Measurements from ENCODE around the gene NTRK2. TPM values are rescaled to one million over a fixed set of nuclear protein-coding genes. Genes with fewer than 3 reads are reported as not detected.

The NTRK2 gene
- total RNA-seq, 2 experiments from 2014 or later = 0.45 to 0.65 TPM

DNA sequence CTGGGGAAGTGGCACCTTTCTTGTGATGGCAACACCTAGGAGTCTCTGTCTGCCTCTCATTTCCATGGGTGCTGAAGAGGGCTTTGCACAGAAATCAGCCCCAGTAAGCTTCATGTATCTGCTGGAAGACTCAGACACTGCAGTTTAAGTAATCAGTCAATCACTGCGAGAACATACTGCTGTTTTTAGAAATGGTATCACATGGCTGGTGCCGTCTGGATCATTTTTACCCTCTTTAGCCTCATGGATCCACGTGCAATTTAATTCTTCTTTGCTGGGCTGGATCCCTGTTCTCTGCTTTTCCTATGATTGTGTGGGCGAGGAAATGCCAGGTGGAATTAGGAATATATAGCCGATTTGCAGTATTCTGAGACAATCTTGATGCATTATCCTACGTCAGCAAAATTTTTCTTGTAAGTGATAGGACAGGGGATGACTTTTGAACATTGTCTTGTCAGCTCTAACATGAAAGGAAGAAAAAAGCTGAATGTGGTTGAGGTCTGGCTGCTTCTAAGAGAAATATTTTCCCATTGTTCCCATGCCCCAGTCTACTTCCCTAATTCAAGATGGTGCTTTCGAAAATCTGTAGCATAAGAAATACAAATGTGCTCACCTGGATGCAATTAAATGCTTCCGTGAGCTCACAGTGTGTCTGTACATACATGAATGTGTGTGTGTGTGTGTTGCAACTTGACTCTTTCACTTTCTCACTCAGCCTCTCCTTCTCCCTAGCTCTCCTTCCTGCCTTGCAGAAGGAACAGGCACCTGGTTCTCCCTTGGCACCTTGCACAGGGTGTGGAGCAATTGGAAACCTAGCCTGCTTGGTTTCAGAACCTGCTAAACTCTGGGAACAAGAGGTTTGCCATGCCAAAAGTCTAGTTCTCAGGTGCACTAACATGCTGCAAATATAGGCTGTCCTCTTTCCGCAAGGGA is 281.6 kb downstream of the NTRK2 start:
- ChIA-PET CTCF (interaction anchor here (1.2 kb wide), 1 partner anchor 17 kb away, joined by 3 read pairs; no protein-coding TSS in a partner anchor), POLR2A (no interaction called here)
- no peak overlapping the region for H3K4me3 Mint-ChIP-seq
- no peak overlapping the region for H3K27ac Mint-ChIP-seq
- H3K4me1 Mint-ChIP-seq (ENCODE audit: low read depth) = no peaks in the 10 kb centered on the region
- no peaks in the 10 kb centered on the region for H3K36me3 Mint-ChIP-seq
- peaks cover 10% of the 10 kb centered on the region for H3K27me3 Mint-ChIP-seq
- no peaks in the 10 kb centered on the region for H3K9me3 Mint-ChIP-seq
- intact Hi-C loops (cut with micrococcal nuclease) = loop anchor here (5.0 kb wide), 1 partner anchor 554 kb away; no protein-coding TSS in a partner anchor
- no peak for DNase-seq

DNA sequence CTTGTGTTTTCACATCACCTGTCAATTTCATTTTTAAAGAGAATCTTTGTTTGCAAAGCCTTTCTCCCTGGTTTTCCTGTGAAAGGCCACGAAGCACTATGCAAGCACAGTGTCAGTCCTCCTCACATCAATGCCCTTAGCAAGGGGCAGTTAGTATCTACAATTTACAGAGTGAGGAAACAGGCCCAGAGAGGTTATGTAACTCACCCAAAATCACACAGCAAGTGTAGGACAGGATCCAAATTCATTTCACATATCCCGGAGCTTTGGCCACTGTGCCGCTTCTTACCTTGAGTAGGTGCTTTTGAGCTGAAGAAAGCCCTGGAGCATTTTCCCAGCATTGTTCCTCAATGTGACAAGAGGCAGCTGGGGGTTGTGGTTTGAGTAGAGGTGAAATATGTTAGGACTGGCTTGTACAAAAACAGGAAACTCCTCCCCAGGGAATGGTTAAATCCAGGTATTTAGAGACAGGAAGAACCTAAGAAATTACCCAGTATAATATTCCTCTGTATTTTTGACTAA is 283.8 kb downstream of the NTRK2 start:
- no peak for DNase-seq

DNA sequence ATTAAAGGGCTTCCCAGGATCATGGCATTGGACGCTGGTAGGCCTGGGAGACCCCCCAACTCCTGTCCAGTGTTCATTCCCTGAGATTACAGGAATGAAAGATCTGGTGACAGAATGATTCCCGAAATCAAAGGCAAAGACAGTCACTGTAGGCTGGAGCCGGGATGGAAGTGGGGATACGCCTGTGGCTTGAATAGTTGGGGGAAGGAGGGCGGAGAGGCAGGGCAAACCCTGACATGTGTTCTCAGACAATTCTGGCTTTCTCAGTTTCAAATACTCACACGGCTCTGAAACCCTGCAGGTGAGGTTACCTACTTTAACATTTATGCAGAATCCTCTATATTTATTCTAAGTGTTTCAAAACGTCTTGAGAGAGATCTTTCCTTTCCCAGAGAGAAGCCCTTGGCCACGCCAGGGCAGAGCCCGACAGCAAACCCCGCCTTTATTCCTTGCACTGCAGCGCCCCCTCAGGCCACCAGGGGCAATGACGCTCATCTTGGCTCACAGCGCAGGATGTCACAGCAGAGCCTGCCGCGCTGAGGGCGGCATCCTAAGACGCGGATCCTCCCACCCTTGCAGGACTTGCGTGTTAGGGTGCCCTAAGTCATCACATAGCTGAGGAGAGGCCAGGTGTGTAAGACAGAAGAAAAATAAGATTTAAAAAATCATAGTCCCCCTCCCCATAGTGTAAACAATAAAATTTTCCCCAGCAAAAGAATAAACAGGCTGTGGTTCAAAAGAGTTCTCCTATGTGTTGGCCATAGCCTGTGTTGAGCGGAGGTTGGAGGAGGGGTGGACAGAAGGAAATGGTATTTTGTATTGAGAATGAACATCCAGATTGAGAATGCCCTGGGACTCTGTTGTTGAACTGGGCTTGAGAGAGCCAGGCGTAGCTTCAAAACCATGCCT is 284.5 kb downstream of the NTRK2 start:
- no peaks in the 10 kb centered on the region for H3K4me1 Mint-ChIP-seq (ENCODE audit: low read depth)
- H3K27ac Mint-ChIP-seq = no peak overlapping the region
- no peaks in the 10 kb centered on the region for H3K36me3 Mint-ChIP-seq
- no peaks in the 10 kb centered on the region for H3K9me3 Mint-ChIP-seq
- H3K27me3 Mint-ChIP-seq = peaks cover 10% of the 10 kb centered on the region
- DNase-seq = peak; percentile 70
- ChIA-PET POLR2A (no interaction called here), CTCF (interaction anchor here (0.9 kb wide), 1 partner anchor 256 kb away, joined by 3 read pairs; no protein-coding TSS in a partner anchor)
- no peak overlapping the region for H3K4me3 Mint-ChIP-seq
- intact Hi-C loops (cut with micrococcal nuclease) = loop anchor here (1.0 to 5.0 kb wide), 2 partner anchors 257 to 557 kb away; no protein-coding TSS in a partner anchor

More for the DNA sequence above, 283.8 kb downstream of the NTRK2 start:
- POLR2A ChIA-PET = no interaction called here
- CTCF ChIA-PET = no interaction called here
- Mint-ChIP-seq H3K27ac (no peak overlapping the region), H3K27me3 (peaks cover 12% of the 10 kb centered on the region), H3K4me1 (ENCODE audit: low read depth) (no peaks in the 10 kb centered on the region), H3K9me3 (no peaks in the 10 kb centered on the region), H3K36me3 (no peaks in the 10 kb centered on the region), H3K4me3 (no peak overlapping the region)
- intact Hi-C loops (cut with micrococcal nuclease) = loop anchor here (5.0 kb wide), 1 partner anchor 556 kb away; no protein-coding TSS in a partner anchor

GRCh38 chr9:84955155-84955554 is 285.6 kb downstream of the NTRK2 start:
- Mint-ChIP-seq H3K4me3 (no peak overlapping the region), H3K9me3 (no peaks in the 10 kb centered on the region), H3K36me3 (no peaks in the 10 kb centered on the region), H3K27ac (no peak overlapping the region), H3K4me1 (ENCODE audit: low read depth) (no peaks in the 10 kb centered on the region), H3K27me3 (peaks cover 10% of the 10 kb centered on the region)
- intact Hi-C loops (cut with micrococcal nuclease) = no loop called here
- DNase-seq = no peak
- ChIA-PET POLR2A (no interaction called here), CTCF (interaction anchor here (0.9 kb wide), 1 partner anchor 257 kb away, joined by 3 read pairs; no protein-coding TSS in a partner anchor)

DNA sequence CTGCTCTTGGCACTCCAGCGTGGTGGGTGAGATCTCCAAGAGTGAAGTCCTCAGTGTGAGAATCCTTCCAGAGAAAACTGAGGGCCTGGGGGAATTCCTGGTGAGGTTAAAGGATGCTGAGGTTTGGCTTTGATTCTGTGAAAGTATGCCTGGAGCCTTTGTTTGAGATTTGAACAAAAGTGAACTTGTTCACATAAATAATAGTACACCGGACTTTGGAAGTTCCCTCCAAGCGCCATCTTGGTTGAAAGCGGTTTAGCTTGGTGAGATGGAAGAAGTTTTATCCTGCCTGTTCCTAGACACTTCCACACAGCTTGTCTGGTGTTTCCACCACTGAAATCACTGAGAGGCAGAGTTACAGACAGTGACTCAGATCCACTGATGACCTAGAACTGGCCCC is 286.4 kb downstream of the NTRK2 start:
- Mint-ChIP-seq H3K9me3 (no peaks in the 10 kb centered on the region), H3K4me3 (no peak overlapping the region), H3K4me1 (ENCODE audit: low read depth) (no peaks in the 10 kb centered on the region), H3K27me3 (peaks cover 10% of the 10 kb centered on the region), H3K36me3 (no peaks in the 10 kb centered on the region), H3K27ac (no peak overlapping the region)
- DNase-seq = no peak
- ChIA-PET CTCF (no interaction called here), POLR2A (no interaction called here)
- intact Hi-C loops (cut with micrococcal nuclease) = no loop called here

DNA sequence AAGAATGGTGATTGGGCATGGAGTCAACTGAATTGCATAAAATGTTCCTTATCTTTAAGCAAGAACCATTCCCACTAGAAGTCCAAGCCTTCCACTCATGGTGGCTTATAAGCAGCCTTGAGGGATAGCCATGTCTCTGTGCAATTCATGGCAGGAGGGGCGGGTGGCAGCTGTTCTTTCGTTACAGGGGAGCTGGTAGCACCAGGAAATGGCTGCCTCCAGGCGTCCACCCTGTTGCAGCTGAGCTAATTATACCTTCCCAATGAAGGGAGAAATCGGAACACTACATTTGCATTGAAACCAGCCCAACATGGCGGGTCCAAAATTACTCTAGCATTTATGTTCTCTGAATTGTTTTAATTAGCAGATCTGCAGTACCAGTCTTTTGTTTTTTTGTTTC is 289.8 kb downstream of the NTRK2 start:
- intact Hi-C loops (cut with micrococcal nuclease) = no loop called here
- ChIA-PET POLR2A (no interaction called here), CTCF (no interaction called here)
- no peak for DNase-seq
- H3K4me1 Mint-ChIP-seq (ENCODE audit: low read depth) = no peaks in the 10 kb centered on the region
- H3K27me3 Mint-ChIP-seq = peaks cover 6% of the 10 kb centered on the region
- H3K9me3 Mint-ChIP-seq = no peaks in the 10 kb centered on the region
- no peaks in the 10 kb centered on the region for H3K36me3 Mint-ChIP-seq
- H3K4me3 Mint-ChIP-seq = no peak overlapping the region
- no peak overlapping the region for H3K27ac Mint-ChIP-seq

- no peak overlapping the region for H3K27ac Mint-ChIP-seq
These were observed 297.6 kb downstream of the NTRK2 start for GRCh38 chr9:84966876-84967830.

GRCh38 chr9:84969084-84969483 is 299.6 kb downstream of the NTRK2 start:
- no peak overlapping the region for H3K27ac Mint-ChIP-seq
- CTCF ChIA-PET = no interaction called here
- no peak overlapping the region for H3K4me3 Mint-ChIP-seq
- intact Hi-C loops (cut with micrococcal nuclease) = no loop called here
- H3K27me3 Mint-ChIP-seq = peaks cover 3% of the 10 kb centered on the region
- DNase-seq = no peak
- POLR2A ChIA-PET = no interaction called here
- no peaks in the 10 kb centered on the region for H3K36me3 Mint-ChIP-seq
- no peaks in the 10 kb centered on the region for H3K9me3 Mint-ChIP-seq
- H3K4me1 Mint-ChIP-seq (ENCODE audit: low read depth) = no peaks in the 10 kb centered on the region

More at GRCh38 chr9:84966876-84967830, 297.6 kb downstream of the NTRK2 start:
- Mint-ChIP-seq H3K36me3 (no peaks in the 10 kb centered on the region), H3K4me3 (no peak overlapping the region), H3K9me3 (no peaks in the 10 kb centered on the region), H3K4me1 (ENCODE audit: low read depth) (no peaks in the 10 kb centered on the region), H3K27me3 (peaks cover 2% of the 10 kb centered on the region)
- ChIA-PET CTCF (interaction anchor here (1.3 kb wide), 1 partner anchor 15 kb away, joined by 3 read pairs; no protein-coding TSS in a partner anchor), POLR2A (no interaction called here)
- no peak for DNase-seq
- intact Hi-C loops (cut with micrococcal nuclease) = no loop called here

DNA sequence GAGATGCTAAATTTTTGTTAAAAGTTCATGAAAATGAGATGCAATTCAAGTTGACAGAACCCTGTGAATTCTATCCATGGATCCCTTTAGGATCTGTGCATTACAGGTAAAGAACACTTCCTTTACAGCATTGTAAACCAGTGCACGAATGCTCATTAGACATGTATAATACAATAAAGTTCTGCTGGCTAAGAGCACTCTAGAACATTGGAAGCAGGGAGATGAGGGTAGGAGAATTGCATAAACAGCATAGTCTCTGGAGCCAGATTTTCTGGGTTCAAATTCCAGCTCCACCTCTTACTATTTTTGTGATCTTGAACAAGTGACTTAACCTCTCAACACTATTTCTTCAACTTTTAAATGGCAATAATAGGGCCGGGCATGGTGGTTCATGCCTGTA is 300.2 kb downstream of the NTRK2 start:
- CTCF ChIA-PET = no interaction called here
- Mint-ChIP-seq H3K9me3 (no peaks in the 10 kb centered on the region), H3K4me3 (no peak overlapping the region), H3K36me3 (no peaks in the 10 kb centered on the region), H3K4me1 (ENCODE audit: low read depth) (no peaks in the 10 kb centered on the region), H3K27ac (no peak overlapping the region), H3K27me3 (peaks cover 3% of the 10 kb centered on the region)
- intact Hi-C loops (cut with micrococcal nuclease) = no loop called here
- POLR2A ChIA-PET = no interaction called here
- no peak for DNase-seq

GRCh38 chr9:84970432-84970831 is 300.9 kb downstream of the NTRK2 start:
- intact Hi-C loops (cut with micrococcal nuclease) = no loop called here
- H3K4me3 Mint-ChIP-seq = no peak overlapping the region
- H3K27ac Mint-ChIP-seq = no peak overlapping the region
- no peaks in the 10 kb centered on the region for H3K36me3 Mint-ChIP-seq
- H3K27me3 Mint-ChIP-seq = peaks cover 3% of the 10 kb centered on the region
- H3K4me1 Mint-ChIP-seq (ENCODE audit: low read depth) = no peaks in the 10 kb centered on the region
- DNase-seq = no peak
- POLR2A ChIA-PET = no interaction called here
- no peaks in the 10 kb centered on the region for H3K9me3 Mint-ChIP-seq
- CTCF ChIA-PET = no interaction called here

DNA sequence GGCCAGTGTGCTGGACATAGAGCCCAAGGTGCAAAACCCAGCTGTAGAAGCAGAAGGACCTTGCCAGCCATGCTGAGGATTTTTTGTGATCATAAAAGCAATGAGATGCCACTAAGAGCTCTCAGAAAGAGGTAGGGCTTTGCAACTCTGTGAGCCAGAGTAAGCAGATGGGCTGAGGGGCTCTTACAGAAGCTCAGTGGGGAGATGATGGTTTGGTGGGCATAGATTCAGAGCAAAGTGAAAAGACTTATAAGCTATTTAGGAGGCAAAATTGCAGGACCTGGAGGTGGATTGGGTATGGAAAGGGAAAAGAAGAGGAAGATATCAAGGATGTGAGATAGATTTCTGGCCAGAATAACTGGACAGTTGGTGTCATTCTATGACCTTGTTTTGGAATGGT is 302.0 kb downstream of the NTRK2 start:
- Mint-ChIP-seq H3K4me1 (ENCODE audit: low read depth) (no peaks in the 10 kb centered on the region), H3K27me3 (peaks cover 3% of the 10 kb centered on the region), H3K4me3 (no peak overlapping the region), H3K36me3 (no peaks in the 10 kb centered on the region), H3K9me3 (no peaks in the 10 kb centered on the region), H3K27ac (no peak overlapping the region)
- DNase-seq = no peak
- POLR2A ChIA-PET = no interaction called here
- intact Hi-C loops (cut with micrococcal nuclease) = no loop called here
- CTCF ChIA-PET = no interaction called here
